Measurements from ENCODE around the gene IL37. TPM values are rescaled to one million over a fixed set of nuclear protein-coding genes. Genes with fewer than 3 reads are reported as not detected.
"Not testable (repeated sequence)": the region's sequence is repeated elsewhere in the genome, so short reads cannot be mapped to it uniquely, and the experiment has no call there.

Gene IL37
- polyA plus RNA-seq, 1 donor = 0.40 TPM

DNA sequence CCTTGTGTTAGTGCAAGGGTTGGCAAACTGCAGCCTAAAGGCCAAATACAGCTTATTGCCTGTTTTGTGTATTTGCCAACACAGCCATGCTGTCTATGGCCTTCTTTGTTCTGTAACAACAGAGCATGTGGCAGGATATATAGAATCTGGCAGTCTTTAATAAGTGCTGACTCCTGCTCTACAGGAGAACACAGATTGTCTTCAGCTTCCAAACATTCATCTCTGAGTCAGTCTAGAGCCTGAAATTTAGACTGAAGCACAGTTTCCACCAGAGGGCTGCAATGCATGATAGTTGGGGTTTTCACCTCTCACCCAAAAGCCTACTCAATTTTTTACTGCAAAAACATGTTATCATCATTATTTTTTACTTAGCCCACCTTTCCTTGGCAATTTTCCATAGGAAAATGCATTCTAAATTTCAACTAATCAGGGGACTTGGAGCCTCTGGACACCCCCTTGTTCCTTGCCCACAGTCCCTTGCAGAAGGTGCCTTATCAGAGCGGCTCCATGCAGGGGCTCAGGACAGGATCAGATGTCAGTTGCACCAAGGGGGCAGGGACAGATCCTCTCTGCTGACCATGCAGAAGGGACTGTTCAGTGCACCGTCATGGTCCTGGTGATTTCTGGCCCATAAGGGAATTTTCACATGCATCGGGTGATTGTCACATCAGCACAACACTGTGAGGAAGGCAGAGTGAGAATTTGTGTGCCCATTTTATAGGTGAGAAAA lies 12.4 kb downstream of the IL37 start:
- DNase-seq = no peak

DNA sequence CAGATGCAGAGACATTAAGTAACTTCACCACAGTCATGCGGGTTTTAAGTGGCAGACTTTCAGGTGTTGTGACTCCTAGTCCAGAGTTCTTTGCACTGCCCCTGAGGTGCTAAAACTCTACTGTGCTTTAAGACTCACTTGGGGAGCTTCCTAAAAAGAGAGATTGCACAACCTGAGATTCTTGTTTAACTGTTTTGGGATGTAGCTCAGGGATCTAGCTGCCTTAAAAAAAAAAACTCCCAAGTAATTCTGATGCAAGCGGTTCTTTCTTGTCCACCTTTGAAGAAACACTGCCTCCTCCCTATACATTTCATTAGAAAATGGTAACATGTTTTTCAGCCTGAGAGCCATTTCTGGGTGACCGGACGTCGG lies 13.0 kb downstream of the IL37 start:
- DNase-seq = no peak

- DNase-seq = no peak
Observed at GRCh38 chr2:112924360-112924759, 13.4 kb downstream of the IL37 start.

- no peak for DNase-seq
Observed at GRCh38 chr2:112924821-112925220, 13.9 kb downstream of the IL37 start.

GRCh38 chr2:112926707-112927106 lies 15.7 kb downstream of the IL37 start:
- no peak for DNase-seq

- no peak for DNase-seq
Observed at GRCh38 chr2:112927745-112928144, 16.8 kb downstream of the IL37 start.

- DNase-seq = no peak
Observed at GRCh38 chr2:112933261-112933660, 22.3 kb downstream of the IL37 start.

GRCh38 chr2:112934117-112934516 lies 23.2 kb downstream of the IL37 start:
- not testable (repeated sequence) for DNase-seq

DNA sequence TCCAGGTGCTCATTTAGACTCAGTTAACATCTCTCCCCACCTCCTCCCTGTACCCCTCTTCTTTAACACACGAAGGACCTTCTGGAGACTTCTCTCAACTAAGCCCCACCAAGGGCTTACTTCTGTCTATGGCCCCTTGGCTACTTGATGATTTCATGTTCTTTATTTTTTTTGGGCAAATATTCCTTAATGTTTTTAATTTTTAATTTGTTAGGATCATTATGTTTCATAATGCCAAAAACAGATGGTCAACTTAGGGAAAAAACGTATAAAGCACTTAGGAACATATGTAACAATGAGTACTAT lies 25.9 kb downstream of the IL37 start:
- DNase-seq = no peak

DNA sequence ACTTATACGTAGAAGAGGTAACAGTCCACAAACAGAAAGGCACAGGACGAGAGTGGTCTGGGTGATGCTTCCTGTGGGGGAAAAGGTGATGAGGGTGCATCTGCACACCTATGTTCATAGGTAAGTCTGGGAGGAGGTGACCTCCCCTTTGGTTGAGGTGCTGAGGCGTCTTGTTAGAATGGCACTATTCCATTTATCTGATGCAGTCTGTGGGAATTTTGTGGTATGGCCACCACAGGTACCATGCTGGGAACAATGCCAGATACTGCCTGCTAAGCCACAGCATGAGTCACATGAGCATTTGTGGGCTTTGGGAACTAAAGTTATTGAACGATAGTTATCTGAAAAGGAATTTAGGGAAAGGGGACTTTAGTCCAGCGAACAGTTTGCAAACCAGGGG lies 27.9 kb downstream of the IL37 start:
- no peak for DNase-seq

DNA sequence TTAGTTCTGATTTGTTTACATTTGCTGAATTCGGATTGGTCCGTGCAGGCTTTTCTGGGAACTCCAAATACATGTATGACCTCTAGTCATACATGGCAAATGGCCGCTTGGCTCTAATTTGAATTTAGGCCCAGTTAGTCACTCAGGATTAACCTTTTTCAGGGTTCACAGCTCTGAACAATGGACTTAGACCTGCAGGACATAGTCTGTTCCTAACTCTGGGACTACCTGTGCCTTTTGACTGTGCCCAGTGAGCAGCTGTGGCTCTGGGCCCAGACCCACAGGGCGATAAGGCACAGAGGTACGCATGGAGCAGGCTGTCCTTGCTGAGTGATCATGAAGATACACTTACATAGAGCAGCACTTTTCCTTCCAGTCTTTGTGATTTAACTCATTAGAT lies 28.5 kb downstream of the IL37 start:
- no peak for DNase-seq

- no peak for DNase-seq
Observed at GRCh38 chr2:112940859-112941625, 30.1 kb downstream of the IL37 start.

GRCh38 chr2:112941753-112942653 lies 31.0 kb downstream of the IL37 start:
- DNase-seq = peak; percentile 78

DNA sequence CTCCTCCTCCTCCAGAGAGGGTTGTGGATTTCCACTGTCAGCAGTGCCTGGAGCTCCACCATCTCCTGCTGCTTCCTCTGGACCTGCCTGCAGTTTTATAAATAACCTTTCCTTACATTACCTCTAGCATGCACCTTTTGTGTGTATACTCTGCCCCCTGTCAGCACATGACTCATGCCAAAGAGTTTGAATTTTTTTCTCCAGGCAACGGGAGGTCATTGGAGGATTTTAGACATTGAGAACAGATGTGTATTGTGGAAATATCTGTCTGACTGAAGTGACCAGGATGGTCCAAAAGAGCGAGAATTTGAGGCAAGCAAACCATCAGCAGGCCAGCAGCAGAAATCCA lies 31.7 kb downstream of the IL37 start:
- no peak for DNase-seq

GRCh38 chr2:112944971-112945370 lies 34.0 kb downstream of the IL37 start:
- DNase-seq = no peak

GRCh38 chr2:112946086-112946485 lies 35.1 kb downstream of the IL37 start:
- no peak for DNase-seq

GRCh38 chr2:112947374-112947773 lies 36.4 kb downstream of the IL37 start:
- DNase-seq = no peak

- no peak for DNase-seq
Observed at GRCh38 chr2:112949456-112949855, 38.5 kb downstream of the IL37 start.

GRCh38 chr2:112954364-112954763 lies 43.4 kb downstream of the IL37 start:
- DNase-seq = no peak

DNA sequence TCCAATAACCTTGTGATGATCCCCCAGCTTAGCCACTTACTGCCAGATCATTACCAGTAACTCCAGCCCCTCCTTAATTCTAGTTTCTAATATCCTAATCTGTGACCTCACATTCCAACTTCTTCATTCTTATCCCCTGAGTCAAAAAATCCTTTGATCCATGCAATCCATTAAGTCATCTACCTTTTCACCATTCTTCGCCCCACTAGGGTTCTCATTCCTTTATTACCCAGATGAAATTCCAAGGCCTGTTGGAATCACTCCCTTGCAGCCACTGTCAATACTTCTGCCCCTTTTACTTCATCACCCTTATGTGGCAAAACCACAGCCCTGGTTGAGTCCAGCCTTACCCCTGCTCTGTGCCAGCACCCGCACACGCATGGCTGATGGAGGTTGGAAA lies 46.5 kb downstream of the IL37 start:
- DNase-seq = no peak

DNA sequence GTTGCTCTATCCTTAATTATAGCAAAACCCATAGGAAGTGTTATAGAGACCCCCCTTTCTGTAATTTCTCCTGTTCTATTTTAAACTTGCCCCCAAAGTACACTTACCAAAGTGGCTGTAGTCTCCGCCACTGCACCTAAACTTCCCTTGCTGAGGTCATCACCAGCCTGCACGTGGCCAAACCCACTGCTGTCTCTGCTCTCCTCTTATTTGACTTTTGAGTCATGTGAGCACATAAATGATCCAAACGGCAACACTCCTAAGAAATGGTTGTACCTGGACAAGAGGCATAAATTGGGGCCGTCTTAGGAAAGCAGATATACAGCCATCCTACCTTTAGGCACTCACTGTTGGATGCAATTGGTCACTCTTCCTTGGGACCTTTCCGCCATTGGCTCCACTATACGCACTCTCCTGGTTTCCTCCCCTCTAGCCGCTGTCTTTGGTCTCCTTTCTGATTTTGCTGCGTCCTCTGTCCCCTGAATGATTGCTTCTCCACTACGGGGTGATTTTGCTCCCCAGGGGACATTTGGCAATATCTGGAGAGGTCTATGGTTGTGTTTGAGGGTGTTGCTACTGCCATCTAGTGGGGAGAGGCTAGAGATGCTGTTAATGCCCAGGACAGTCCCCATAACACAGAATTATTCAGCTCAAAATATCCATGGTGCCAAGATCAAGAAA lies 47.6 kb downstream of the IL37 start:
- DNase-seq = peak; percentile 43

DNA sequence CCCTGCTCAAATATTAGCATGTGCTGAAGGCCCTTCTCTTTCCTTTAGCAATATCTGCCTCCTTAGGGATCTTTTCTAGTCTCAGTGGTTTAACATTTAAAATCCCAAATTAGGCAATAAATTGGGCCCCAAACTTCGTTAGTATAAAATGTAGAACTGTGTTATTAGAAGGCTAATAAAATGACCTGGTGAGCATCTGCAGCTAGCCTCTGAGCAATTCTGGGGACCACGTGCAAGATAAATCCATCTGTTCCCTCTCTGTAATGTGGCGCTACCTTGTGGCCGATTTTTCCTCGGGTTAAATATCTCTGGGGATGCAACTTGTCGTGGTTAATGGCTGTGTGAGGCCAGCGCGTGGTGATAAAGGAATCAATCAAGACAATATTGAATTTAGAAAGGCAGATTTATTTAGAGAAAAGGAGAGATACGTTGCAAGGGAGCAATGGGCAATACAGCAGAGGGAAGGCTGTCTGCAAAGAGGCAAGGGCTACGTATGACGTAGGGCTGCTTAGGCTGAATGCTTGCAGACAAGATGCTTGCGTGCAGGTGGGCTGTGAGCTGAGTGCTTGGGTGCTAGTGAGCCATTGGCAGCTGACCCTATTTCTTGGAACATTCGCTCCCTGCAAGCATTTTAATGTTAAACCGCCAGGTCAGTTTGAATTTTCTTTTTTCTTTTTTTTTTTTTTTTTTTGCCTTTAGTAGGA lies 48.3 kb downstream of the IL37 start:
- no peak for DNase-seq
